HAP-1 (cell line): ENCODE measurements around the gene SV2B.
"Not testable (repeated sequence)": the region's sequence is repeated elsewhere in the genome, so short reads cannot be mapped to it uniquely, and the experiment has no call there.

Source experiments
- DNase-seq, 2 experiments: peaks; one replicate each; pipeline ENCODE4 v3.0.0-alpha.2; 2016 to 2020; ENCODE audit warnings: low spot score in 2 of 2
- H3K27me3 ChIP-seq: fragments of 250-450 bp; sonication (Bioruptor Pico); 2 replicates; pipeline ENCODE4 v1.5.1; 2020; ENCODE audit warnings: low read depth, mild to moderate bottlenecking, moderate library complexity
- H3K36me3 ChIP-seq: fragments of 250-450 bp; sonication (Bioruptor Pico); replicated peaks from 2 replicates; pipeline ENCODE4 v1.5.1; 2020; ENCODE audit warnings: mild to moderate bottlenecking
- H3K4me1 ChIP-seq: fragments of 250-450 bp; sonication (Bioruptor Pico); 2 replicates; pipeline ENCODE4 v1.5.1; 2020; ENCODE audit warnings: mild to moderate bottlenecking
- H3K4me3 ChIP-seq: fragments of 250-450 bp; sonication (Bioruptor Pico); 2 replicates; pipeline ENCODE4 v1.5.1; 2020; ENCODE audit warnings: mild to moderate bottlenecking, moderate library complexity
- H3K9me3 ChIP-seq: fragments of 250-450 bp; sonication (Bioruptor Pico); 2 replicates; pipeline ENCODE4 v1.5.1; 2020; ENCODE audit warnings: mild to moderate bottlenecking, moderate library complexity
- in situ Hi-C: fragments of 300-500 bp; cut with MboI; formaldehyde crosslinking; loops from 3 replicates; pipeline ENCODE4 v1.14.3; 2020; ENCODE audit warnings: low sequenced_read_pairs, inconsistent platforms, mixed read lengths

The SV2B gene

DNA sequence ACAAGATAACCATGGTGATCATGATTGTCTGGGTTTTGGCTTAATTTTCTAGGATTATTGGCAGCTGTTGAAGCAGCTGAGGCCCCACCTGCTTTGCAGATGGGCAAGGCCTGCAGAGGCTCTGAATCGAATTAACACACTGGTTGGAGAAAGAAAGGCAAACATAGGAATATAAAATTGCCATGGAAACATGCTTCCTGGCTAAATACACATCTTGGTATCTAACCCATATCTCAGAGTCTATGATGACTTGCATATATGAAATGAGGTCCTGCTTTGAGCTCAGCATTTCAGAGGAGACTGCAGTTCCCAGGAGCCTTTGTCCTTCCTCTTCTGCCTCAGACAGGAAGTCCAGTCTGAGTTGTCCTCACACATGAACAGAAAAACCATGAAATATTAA, 24.3 kb upstream of the SV2B start:
- H3K27me3 ChIP-seq = peaks cover 25% of the 10 kb centered on the region
- H3K36me3 ChIP-seq = no peaks in the 10 kb centered on the region
- DNase-seq = no peak
- no peaks in the 10 kb centered on the region for H3K9me3 ChIP-seq
- H3K4me3 ChIP-seq = no peak overlapping the region
- in situ Hi-C loops = no loop called here
- no peaks in the 10 kb centered on the region for H3K4me1 ChIP-seq

DNA sequence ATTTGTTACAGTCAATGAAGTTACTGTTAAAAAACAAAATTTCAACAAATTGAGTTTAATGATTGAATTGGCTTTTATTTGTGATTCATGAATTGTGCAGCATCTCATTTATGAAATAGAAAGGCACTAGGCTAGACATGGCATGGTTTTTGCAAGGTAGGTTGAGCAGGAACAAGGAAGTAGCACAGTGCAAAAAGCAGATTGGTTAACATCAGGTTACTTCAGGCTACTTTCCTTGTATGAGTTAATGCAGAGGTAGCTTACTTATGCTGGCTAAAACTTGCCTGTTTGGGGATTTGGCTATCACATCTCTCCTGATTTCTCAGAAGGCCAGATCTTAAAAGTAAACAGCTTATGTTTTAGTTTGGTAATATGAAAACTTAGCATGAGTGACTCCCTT, 23.0 kb upstream of the SV2B start:
- Histone ChIP-seq H3K4me1 (no peaks in the 10 kb centered on the region), H3K36me3 (no peaks in the 10 kb centered on the region), H3K27me3 (peaks cover 12% of the 10 kb centered on the region), H3K4me3 (no peak overlapping the region), H3K9me3 (no peaks in the 10 kb centered on the region)
- in situ Hi-C loops = no loop called here
- no peak for DNase-seq

DNA sequence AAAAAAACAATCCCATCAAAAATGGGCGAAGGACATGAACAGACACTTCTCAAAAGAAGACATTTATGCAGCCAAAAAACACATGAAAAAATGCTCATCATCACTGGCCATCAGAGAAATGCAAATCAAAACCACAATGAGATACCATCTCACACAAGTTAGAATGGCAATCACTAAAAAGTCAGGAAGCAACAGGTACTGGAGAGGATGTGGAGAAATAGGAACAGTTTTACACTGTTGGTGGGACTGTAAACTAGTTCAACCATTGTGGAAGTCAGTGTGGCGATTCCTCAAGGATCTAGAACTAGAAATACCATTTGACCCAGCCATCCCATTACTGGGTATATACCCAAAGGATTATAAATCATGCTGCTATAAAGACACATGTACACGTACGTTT, 6.2 kb upstream of the SV2B start:
- H3K9me3 ChIP-seq, in situ Hi-C loops, H3K36me3 ChIP-seq, H3K4me3 ChIP-seq, DNase-seq, H3K4me1 ChIP-seq: not testable (repeated sequence)
- H3K27me3 ChIP-seq = peaks cover 22% of the 10 kb centered on the region

DNA sequence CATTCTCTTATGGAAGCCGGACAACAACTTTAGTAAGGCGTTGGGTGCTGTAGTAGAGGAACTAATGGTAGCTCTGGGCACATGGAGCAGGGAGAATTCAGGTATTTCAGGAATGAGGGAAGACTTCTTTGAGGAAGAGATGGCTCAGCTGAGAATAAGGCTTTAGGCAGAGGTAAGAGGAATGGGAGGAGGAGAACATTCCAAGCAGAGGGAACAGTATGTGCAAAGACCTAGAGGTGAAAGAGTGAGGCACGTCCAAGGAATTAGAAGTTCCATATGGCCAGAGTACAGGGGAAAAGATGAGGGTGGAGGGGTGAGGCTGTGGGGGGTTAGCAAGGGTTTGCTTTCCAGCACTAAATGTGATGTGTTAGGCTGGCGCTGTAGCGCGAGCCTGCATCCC, 1.6 kb upstream of the SV2B start:
- H3K27me3 ChIP-seq = peaks cover 60% of the 10 kb centered on the region
- no peaks in the 10 kb centered on the region for H3K9me3 ChIP-seq
- in situ Hi-C loops = no loop called here
- DNase-seq = no peak
- no peak overlapping the region for H3K4me3 ChIP-seq
- H3K36me3 ChIP-seq = no peaks in the 10 kb centered on the region
- H3K4me1 ChIP-seq = no peaks in the 10 kb centered on the region

GRCh38 chr15:91099616-91099994, 452 bp upstream of the SV2B start:
- in situ Hi-C loops = no loop called here
- Histone ChIP-seq H3K36me3 (no peaks in the 10 kb centered on the region), H3K4me3 (no peak overlapping the region), H3K27me3 (peaks cover 60% of the 10 kb centered on the region), H3K4me1 (no peaks in the 10 kb centered on the region), H3K9me3 (no peaks in the 10 kb centered on the region)
- peak in 1 of 2 experiments; percentile 40 for DNase-seq

- in situ Hi-C loops = no loop called here
- Histone ChIP-seq H3K27me3 (peaks cover 61% of the 10 kb centered on the region), H3K4me3 (no peak overlapping the region), H3K36me3 (no peaks in the 10 kb centered on the region), H3K9me3 (no peaks in the 10 kb centered on the region), H3K4me1 (no peaks in the 10 kb centered on the region)
- DNase-seq = no peak
These were observed 954 bp downstream of the SV2B start for GRCh38 chr15:91100814-91101607.

DNA sequence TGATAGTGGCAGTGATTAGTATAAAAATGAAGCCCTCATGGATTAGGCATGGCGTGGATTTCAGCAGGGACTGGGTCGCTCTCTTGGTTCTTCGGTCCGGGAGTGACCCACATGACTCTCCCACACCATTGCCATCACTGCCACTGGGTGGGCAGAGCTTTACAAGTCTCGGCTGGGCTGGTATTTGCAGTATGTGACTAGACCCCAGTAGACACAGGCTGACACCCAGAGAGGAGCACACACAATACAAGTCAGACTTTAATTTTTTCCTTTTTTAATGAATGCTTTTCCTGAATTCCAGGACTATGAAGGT, 1.5 kb downstream of the SV2B start:
- in situ Hi-C loops = no loop called here
- Histone ChIP-seq H3K27me3 (peaks cover 60% of the 10 kb centered on the region), H3K9me3 (no peaks in the 10 kb centered on the region), H3K36me3 (no peaks in the 10 kb centered on the region), H3K4me3 (no peak overlapping the region), H3K4me1 (no peaks in the 10 kb centered on the region)
- DNase-seq = no peak

DNA sequence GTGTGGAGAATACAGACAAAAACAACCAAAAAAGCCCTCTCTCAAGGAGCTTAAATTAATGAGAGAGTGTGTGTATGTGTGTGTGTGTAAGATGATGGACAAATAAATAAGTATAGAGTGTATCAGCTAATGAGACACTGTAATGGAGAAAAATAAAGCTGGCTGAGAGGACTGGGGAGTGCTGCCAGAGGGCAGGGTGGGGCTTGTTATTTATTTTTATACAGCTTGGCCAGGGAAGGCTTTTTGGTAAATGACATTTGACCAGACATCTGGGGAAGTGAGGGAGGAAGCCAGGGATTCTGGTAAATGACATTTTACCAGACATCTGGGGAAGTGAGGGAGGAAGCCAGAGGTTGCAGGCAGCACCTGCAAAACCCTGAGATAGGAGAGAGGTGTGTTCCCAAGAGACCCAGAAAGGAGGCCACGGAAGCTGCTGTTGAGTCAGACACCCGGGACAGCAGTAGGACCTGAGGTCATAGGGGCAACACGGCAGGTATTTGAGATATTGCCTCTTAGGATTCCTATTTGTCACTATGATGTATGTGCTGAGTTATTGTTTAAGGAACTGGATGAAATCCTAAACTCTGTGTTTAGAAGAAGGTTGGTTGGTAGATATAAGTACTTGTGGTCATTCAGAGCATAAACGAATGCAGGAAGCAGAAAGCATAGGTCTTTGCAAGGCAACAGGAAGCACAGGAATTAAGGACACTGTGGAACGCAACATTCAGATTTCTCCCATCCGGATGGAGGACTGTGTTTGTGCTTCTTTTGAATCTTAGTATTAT, 2.7 kb downstream of the SV2B start:
- no peak for DNase-seq

DNA sequence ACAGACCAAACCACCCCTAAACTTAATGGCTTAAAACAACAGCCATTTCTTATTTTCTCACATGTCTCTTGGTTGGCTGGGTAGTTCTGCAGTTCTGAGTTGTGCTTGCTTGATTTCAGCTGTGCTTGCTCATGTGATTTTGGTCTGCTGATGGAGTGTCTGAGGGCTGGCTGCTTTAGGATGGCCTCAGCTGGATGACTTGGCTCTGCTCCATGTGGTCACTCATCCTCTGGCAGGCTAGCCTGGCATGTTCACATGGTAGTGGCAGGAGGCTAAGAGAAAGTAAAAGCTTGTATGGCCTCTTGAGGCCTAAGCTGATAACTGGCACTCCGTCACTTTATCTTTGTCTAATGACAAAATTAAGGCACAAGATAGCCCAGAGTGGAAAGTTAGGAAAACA, 4.1 kb downstream of the SV2B start:
- peaks cover 41% of the 10 kb centered on the region for H3K27me3 ChIP-seq
- H3K4me1 ChIP-seq = no peaks in the 10 kb centered on the region
- in situ Hi-C loops = no loop called here
- H3K4me3 ChIP-seq = no peak overlapping the region
- H3K36me3 ChIP-seq = no peaks in the 10 kb centered on the region
- no peak for DNase-seq
- no peaks in the 10 kb centered on the region for H3K9me3 ChIP-seq

More for the DNA sequence above, 2.7 kb downstream of the SV2B start:
- Histone ChIP-seq H3K4me1 (no peaks in the 10 kb centered on the region), H3K27me3 (peaks cover 51% of the 10 kb centered on the region), H3K36me3 (no peaks in the 10 kb centered on the region), H3K9me3 (no peaks in the 10 kb centered on the region), H3K4me3 (no peak overlapping the region)
- in situ Hi-C loops = no loop called here

GRCh38 chr15:91108421-91108820, 8.4 kb downstream of the SV2B start:
- DNase-seq = no peak
- in situ Hi-C loops = no loop called here
- H3K9me3 ChIP-seq = no peaks in the 10 kb centered on the region
- no peaks in the 10 kb centered on the region for H3K4me1 ChIP-seq
- H3K27me3 ChIP-seq = 0 out of 2 replicates have a peak, but pooled peaks cover 3% of the 10 kb centered on the region
- no peak overlapping the region for H3K4me3 ChIP-seq
- H3K36me3 ChIP-seq = no peaks in the 10 kb centered on the region

- no peak for DNase-seq
- Histone ChIP-seq H3K9me3 (no peaks in the 10 kb centered on the region), H3K4me3 (no peak overlapping the region), H3K27me3 (0 out of 2 replicates have a peak, but pooled peaks cover 3% of the 10 kb centered on the region), H3K36me3 (no peaks in the 10 kb centered on the region), H3K4me1 (no peaks in the 10 kb centered on the region)
- in situ Hi-C loops = no loop called here
These were observed 9.8 kb downstream of the SV2B start for GRCh38 chr15:91109885-91110284.

GRCh38 chr15:91110407-91110806, 10.3 kb downstream of the SV2B start:
- DNase-seq = no peak
- Histone ChIP-seq H3K9me3 (no peaks in the 10 kb centered on the region), H3K4me3 (no peak overlapping the region), H3K36me3 (no peaks in the 10 kb centered on the region), H3K4me1 (no peaks in the 10 kb centered on the region), H3K27me3 (0 out of 2 replicates have a peak, but pooled peaks cover 3% of the 10 kb centered on the region)
- in situ Hi-C loops = no loop called here

DNA sequence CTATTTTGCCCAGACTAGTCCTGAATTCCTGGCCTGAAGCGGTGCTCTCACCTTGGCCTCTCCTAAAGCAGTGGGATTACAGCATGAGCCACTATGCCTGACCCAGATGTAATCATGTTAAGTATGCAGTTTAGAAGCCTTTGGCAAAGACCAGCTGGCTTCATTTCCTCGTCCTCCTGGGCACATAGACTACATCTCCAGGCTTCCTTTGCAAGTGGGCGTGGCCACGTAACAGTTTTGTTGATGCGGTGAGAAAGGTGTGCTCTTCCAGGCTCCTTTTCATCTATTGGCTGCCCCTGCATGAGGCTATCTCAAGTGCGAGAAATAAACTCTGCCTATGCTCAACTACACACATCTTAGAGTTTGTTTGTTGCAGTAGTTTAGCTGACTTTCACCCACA, 13.0 kb downstream of the SV2B start:
- Histone ChIP-seq H3K4me3 (no peak overlapping the region), H3K9me3 (no peaks in the 10 kb centered on the region), H3K4me1 (no peaks in the 10 kb centered on the region), H3K36me3 (no peaks in the 10 kb centered on the region), H3K27me3 (no peaks in the 10 kb centered on the region)
- in situ Hi-C loops = no loop called here
- no peak for DNase-seq

GRCh38 chr15:91114301-91114700, 14.2 kb downstream of the SV2B start:
- in situ Hi-C loops = no loop called here
- no peak overlapping the region for H3K4me3 ChIP-seq
- no peaks in the 10 kb centered on the region for H3K36me3 ChIP-seq
- no peaks in the 10 kb centered on the region for H3K4me1 ChIP-seq
- no peaks in the 10 kb centered on the region for H3K9me3 ChIP-seq
- DNase-seq = no peak
- H3K27me3 ChIP-seq = no peaks in the 10 kb centered on the region; the same call in 1 of the 2 replicates
